DMS114 treated with DMSO at 0.1 percent for 48 hours (cell line): Measurements from ENCODE around the gene LMO2.
"Not testable (repeated sequence)": the region's sequence is repeated elsewhere in the genome, so short reads cannot be mapped to it uniquely, and the experiment has no call there.

ENCODE experiments used
- DNase-seq: peaks from one replicate; lab custom pipeline; 2025; ENCODE audit not compliant: unreplicated experiment; lab: John Stamatoyannopoulos, UW

The LMO2 gene

GRCh38 chr11:33863418-33864172 is 28.3 kb downstream of the LMO2 start:
- DNase-seq = no peak

- DNase-seq = no peak
Measured at GRCh38 chr11:33861941-33862589, 29.8 kb downstream of the LMO2 start.

- no peak for DNase-seq
Measured at GRCh38 chr11:33861386-33861785, 30.5 kb downstream of the LMO2 start.

- no peak for DNase-seq
Measured at GRCh38 chr11:33860926-33861325, 30.9 kb downstream of the LMO2 start.

- no peak for DNase-seq
Measured at GRCh38 chr11:33859306-33859705, 32.6 kb downstream of the LMO2 start.

GRCh38 chr11:33857933-33858371 is 33.9 kb downstream of the LMO2 start:
- DNase-seq = peak; percentile 11

- no peak for DNase-seq
Measured at GRCh38 chr11:33855500-33855899, 36.4 kb downstream of the LMO2 start.

GRCh38 chr11:33848717-33849390 is 43.0 kb downstream of the LMO2 start:
- no peak for DNase-seq

GRCh38 chr11:33847251-33847650 is 44.6 kb downstream of the LMO2 start:
- no peak for DNase-seq

- DNase-seq = no peak
Measured at GRCh38 chr11:33844236-33844635, 47.6 kb downstream of the LMO2 start.

- DNase-seq = no peak
Measured at GRCh38 chr11:33843018-33843417, 48.9 kb downstream of the LMO2 start.

- DNase-seq = no peak
Measured at GRCh38 chr11:33842236-33842915, 49.5 kb downstream of the LMO2 start.

- not testable (repeated sequence) for DNase-seq
Measured at GRCh38 chr11:33838234-33838633, 53.6 kb downstream of the LMO2 start.

GRCh38 chr11:33837334-33837733 is 54.5 kb downstream of the LMO2 start:
- not testable (repeated sequence) for DNase-seq

- peak; percentile 10 for DNase-seq
Measured at GRCh38 chr11:33835143-33835878, 56.6 kb downstream of the LMO2 start.

- no peak for DNase-seq
Measured at GRCh38 chr11:33832676-33833075, 59.2 kb downstream of the LMO2 start.

GRCh38 chr11:33830903-33831648 is 60.8 kb downstream of the LMO2 start:
- DNase-seq = no peak

- DNase-seq = peak; percentile 42
Measured at GRCh38 chr11:33829430-33830141, 62.3 kb downstream of the LMO2 start.
